ENCODE measurements around the gene FGD4.
"Not testable (repeated sequence)": the region's sequence is repeated elsewhere in the genome, so short reads cannot be mapped to it uniquely, and the experiment has no call there.

DNA sequence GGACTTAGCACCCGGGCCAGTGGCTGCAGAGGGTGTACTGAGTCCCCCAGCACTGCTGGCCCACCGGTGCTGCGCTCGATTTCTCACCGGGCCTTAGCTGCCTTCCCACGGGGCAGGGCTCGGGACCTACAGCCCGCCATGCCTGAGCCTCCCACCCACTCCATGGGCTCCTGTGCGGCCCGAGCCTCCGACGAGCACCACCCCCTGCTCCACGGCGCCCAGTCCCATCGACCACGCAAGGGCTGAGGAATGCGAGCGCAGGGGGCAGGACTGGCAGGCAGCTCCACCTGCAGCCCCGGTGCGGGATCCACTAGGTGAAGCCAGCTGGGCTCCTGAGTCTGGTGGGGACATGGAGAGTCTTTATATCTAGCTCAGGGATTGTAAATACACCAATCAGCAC, 126.4 kb downstream of the FGD4 start:
- TF ChIP-seq, protein P1, sequence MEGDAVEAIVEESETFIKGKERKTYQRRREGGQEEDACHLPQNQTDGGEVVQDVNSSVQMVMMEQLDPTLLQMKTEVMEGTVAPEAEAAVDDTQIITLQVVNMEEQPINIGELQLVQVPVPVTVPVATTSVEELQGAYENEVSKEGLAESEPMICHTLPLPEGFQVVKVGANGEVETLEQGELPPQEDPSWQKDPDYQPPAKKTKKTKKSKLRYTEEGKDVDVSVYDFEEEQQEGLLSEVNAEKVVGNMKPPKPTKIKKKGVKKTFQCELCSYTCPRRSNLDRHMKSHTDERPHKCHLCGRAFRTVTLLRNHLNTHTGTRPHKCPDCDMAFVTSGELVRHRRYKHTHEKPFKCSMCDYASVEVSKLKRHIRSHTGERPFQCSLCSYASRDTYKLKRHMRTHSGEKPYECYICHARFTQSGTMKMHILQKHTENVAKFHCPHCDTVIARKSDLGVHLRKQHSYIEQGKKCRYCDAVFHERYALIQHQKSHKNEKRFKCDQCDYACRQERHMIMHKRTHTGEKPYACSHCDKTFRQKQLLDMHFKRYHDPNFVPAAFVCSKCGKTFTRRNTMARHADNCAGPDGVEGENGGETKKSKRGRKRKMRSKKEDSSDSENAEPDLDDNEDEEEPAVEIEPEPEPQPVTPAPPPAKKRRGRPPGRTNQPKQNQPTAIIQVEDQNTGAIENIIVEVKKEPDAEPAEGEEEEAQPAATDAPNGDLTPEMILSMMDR (IDR thresholded peaks at IDR 0.05), result not testable (repeated sequence)
- TF ChIP-seq POLR2A (IDR thresholded peaks at IDR 0.05; ENCODE audit: low read depth); EP300 (IDR thresholded peaks at IDR 0.05): not testable (repeated sequence)
